GM18907 (cell line): ENCODE measurements around the gene PRR23E.

Experiments used
- ATAC-seq: cut with Tn5 transposase; IDR thresholded peaks from one replicate; pipeline ENCODE4 v1.9.1; 2021; ENCODE audit warnings: mild to moderate bottlenecking, moderate library complexity; ENCODE audit not compliant: unreplicated experiment

PRR23E gene, protein sequence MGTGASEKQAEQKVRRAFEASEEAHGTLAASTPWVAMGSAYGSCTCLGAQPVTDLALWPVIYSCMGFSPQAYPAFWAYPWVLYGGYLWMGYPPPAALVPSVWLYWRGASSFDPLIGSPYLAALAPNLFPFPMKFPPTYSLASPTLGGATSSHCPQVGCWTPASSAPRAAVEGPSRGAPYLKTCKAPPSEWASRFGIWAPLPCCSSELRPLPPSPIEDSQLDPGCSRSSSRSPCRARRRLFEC

GRCh38 chr3:127192576-127193232 lies at the start of gene PRR23E:
PRR23E (plus strand) TSS chr3:127193131; CDS start chr3:127196686, 3,555 bp downstream.
- no peak for ATAC-seq

DNA sequence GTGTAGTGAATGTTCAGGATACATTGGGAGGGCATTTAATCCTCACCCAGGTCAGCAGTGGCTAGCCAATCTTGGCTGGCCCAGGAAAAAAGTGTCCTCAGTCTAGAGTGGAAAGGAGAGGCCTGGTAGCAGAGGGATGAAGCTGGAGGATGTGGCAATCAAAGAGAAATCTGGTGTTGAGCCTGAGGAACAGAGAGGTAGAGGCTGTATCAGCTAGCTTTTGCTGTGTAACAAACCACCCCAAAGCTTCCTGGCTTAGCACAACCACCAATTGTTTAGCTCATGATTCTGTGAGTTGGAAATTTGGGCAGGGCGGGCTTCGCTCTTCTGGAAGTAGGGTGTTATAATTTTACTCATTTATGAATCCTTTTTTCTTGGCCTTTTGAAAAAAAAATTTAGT lies 49.8 kb upstream of the PRR23E start:
- ATAC-seq = no peak

- ATAC-seq = no peak
These were observed 48.3 kb upstream of the PRR23E start for GRCh38 chr3:127144631-127145030.

DNA sequence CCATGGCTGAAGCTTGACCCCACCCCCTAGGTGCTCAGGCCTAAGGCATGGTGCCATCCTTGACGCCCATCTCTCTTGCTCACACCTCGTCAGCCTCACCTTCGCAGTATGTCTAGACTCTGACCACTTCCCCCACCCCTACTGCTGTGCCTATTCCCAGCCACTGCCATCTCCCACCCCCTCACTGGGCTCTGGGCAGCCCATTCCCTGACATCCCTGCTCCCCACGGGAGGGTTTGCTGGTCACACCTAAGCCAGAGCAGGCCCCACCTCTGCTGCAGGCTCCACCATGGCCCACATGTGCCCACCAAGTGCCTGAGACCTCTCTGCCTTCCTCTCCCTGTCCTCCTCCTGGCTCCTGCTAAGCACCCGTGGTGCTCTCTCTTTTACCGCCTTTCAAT lies 47.7 kb upstream of the PRR23E start:
- ATAC-seq = no peak

GRCh38 chr3:127147291-127147885 lies 45.5 kb upstream of the PRR23E start:
- no peak for ATAC-seq

DNA sequence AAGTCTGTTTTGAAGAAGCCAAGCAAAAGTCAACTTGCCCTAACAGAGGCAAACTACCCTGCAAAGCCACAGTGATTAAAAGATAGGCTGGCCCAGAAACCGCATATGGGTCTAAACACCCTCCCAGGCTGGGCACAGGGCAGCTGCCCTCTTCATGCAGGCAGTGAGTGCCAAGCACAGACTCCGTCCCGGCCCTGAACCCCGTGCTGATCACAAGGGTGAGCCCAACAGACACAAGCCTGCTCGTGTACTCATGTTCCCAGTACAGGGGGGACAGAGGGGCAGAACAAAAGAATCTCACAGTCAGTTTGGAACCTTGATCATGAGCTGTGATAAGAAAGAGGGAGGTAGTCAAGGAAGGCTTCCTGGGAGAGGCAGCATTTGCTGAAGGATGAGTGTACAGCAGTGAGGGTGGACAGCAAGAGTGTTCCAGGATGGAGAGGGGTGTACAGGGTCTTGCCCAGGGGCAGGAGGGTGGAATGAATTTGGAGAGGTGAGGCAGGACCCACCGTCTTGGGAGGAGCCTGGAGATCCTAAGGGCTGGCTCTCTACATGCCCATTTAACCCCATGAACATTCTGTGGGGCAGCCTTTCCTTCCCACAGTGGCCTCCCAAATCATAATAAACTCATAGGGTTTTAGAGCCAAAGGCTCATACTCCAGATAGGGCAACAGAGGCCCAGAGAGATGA lies 43.2 kb upstream of the PRR23E start:
- no peak for ATAC-seq

GRCh38 chr3:127150513-127151250 lies 42.2 kb upstream of the PRR23E start:
- ATAC-seq = no peak

- no peak for ATAC-seq
These were observed 41.7 kb upstream of the PRR23E start for GRCh38 chr3:127151251-127151564.

- ATAC-seq = no peak
These were observed 40.8 kb upstream of the PRR23E start for GRCh38 chr3:127151992-127152650.

DNA sequence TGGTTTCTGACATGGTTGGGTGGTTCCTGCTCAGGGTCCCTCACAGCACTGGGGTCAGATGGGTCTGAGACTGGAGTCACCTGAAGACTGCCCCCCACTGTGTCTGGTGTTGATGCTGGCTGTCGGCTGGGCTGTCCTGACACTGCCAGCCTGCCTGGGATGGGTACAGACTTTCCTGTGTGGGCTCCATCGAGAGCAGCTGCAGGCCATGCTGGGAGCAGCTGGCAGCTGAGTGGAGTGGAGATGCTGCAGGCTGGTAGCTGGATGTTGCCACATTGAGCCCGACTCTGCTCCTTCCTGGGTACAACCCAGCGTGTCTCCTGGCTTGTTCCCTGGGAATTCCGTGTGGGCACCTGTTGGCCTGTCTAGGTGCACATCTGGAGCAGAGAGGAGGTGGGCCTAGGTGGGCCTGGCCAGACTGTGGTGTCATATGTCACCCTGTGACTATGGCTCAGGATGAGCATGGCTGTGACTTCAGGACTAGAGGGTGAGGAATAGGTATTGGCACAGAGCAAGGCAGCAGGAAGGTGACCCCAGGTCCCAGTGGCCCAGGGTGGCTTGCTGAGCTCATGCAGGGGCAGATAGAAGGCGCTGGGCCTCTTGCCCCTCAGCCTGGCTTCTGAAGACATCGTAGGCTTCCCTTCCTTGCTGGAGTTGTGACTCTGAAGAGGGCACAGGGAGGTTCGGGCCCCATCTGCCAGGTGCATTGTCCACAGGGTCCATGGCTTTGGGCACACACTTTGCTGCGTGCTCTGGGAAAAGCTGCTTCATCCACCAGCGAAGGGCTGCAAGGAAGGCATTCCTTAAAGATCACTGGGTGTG lies 40.0 kb upstream of the PRR23E start:
- ATAC-seq = no peak

DNA sequence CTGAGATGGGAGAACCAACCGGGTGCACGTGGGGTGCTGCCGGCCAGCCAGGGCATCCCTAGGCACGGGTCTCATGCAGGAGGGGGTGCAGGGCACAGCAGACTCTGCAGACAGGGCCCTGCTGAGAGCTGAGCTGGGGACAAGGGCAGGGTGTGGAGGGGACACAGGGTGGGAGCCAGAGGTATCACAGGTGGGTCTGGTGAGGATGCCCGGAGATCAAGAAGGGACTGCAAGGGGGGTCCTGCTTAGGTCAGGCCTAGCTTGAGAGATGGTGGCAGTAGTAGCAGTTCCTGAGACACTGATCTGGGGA lies 39.5 kb upstream of the PRR23E start:
- ATAC-seq = no peak

GRCh38 chr3:127156338-127157050 lies 36.4 kb upstream of the PRR23E start:
- ATAC-seq = no peak

- ATAC-seq = no peak
These were observed 35.6 kb upstream of the PRR23E start for GRCh38 chr3:127157171-127157828.

DNA sequence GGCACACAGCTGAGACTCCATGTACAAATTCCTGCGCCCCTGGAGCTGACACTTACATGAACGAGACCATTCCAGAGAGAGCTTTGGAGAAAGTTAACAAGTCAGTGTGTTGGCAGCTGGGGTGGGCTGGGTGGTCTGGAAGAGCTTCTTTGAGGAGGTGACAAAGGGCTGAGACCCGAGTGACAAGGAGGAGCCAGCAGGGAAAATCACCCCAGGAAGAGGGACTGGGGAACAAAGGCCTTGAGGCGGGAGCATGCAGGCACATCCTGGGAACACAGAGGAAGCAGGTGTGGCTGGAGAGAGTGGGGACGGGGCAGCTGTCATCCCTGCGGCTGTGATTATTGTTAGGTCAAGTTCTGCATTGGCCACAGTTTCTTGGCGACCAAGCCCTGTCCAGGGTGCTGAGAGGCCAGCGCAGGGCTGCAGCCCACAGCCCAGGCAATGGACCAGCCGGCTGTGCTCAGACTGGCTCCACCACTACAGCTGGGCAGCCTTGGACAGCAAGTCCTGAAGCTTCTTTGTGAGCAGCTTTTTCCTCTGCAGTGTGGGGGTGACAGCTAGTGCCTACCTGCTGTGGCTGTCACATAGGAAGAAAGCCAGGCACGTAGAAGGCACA lies 34.2 kb upstream of the PRR23E start:
- ATAC-seq = no peak

- ATAC-seq = no peak
These were observed 33.4 kb upstream of the PRR23E start for GRCh38 chr3:127159543-127159942.

DNA sequence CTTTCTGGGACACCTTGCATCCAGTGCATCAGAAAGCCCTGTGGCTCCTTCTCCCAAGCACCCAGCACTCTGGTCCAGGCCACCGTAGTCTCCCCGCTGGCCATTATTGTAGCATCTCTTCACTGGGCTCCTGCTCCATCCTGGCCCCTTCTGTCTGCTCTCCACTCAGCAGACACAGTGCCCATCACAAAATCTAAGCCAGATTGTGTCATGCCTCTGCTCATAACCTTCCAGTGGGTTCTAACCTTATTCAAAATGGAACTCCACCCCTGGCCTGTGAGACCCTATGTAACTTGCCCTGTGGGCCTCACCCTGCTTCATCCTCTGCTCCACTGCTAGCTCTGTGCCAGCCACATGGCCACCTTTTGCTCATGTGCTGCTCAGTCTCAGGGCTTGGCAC lies 31.7 kb upstream of the PRR23E start:
- ATAC-seq = no peak

DNA sequence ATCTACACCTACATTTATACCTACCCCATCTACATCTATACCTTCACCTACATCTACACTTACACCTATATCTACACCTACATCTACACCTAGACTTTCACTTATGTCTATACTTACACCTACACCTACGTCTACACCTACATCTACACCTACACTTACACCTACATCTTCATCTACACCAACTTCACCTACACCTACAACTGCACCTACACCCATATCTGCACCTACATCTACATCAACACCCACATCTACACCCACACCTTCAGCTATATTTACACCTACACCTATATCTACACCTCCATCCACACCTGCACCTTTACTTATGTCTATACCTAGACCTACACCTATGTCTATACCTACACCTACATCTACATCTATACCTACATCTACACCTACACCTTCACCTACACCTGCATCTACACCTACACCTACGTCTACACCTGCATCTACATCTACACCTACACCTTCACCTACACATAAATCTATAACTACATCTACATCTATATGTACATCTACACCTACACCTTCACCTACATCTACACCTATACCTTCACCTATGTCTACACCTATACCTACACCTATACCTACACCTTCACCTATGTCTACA lies 30.9 kb upstream of the PRR23E start:
- no peak for ATAC-seq
